GM18519 (cell line): Measurements from ENCODE around the gene TMEM259.

ENCODE experiments used
- ATAC-seq: cut with Tn5 transposase; IDR thresholded peaks from one replicate; pipeline ENCODE4 v1.9.1; 2021; ENCODE audit warnings: mild to moderate bottlenecking, moderate library complexity; ENCODE audit not compliant: unreplicated experiment, low FRiP score

TMEM259 gene

DNA sequence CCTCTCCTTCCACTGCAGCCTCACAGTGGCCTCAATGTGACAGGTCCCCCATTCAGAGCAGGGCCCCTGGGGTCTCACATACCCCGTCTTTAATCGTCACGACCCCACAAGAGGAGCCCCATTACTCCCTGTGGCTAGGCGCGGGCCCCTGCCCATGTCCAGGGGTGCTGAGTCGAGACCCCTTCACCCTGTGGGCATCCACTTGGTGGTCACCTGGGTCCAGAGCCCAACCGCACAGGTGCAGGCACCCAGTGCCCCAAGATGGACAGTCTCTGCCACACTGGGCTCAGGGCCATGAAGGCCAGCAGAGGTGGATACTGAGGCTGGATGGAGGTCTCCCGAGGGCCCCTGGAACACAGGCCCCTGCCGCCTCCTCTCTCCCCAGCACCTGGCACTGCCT, 3.0 kb downstream of the TMEM259 start:
- ATAC-seq = no peak

DNA sequence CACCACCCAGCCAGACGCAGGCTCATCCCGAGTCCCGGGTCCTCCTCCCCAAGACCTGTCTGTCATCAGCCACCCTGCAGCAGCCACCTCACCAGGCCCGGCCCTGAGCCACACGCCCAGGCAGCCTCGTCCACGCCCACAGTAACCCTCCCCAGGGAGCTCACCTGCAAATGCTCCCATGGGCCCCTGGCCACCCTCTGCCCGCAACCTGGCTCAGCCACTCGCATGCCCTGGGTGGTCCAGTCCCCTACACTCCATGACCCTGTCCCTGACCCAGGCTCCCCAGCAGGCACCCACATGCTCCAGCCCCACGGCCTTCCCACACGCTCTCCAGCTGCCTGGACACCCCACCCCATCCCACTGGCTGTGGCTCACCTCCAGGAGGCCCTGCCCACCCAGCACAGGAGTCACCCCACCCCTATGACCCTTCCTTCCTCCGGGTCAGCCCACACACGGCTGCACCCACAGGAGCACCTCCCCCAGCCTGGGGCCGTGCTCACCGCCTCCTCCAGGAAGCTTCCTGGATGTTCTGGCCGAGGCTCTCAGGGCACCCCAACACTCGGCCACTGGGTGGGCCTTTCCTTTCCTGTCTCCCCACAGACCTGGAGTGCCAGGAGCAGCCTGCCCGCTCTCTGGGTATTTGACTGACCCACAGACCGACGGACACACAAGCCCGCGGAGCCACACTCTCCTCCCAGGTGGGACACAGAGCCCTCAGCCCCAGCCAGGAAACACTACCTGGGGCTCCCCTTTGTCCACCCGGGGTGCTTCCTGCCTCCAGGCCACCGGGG, 3.6 kb downstream of the TMEM259 start:
- ATAC-seq = no peak

DNA sequence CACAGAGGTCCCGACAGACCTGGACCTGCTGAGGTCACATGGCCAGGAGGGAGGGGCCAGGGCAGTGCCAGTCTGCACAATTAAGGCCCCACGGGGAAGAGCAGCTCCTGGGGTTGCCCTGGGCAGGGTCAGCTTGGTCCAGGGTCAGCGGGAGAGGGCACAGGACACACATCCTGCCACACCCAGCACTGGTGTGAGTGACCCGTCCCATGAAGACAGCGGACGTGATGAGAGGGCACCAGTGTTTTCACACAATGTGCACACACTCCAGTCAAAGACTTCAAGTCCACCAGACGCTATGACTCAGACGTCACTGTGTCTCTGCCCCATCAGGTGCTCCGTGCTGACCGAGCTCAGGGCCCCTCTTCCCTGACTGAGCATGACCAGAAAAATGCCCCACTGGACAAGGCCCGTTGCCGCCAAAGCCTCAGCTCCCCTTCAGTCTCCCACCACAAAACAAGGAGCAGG, 4.2 kb downstream of the TMEM259 start:
- no peak for ATAC-seq

DNA sequence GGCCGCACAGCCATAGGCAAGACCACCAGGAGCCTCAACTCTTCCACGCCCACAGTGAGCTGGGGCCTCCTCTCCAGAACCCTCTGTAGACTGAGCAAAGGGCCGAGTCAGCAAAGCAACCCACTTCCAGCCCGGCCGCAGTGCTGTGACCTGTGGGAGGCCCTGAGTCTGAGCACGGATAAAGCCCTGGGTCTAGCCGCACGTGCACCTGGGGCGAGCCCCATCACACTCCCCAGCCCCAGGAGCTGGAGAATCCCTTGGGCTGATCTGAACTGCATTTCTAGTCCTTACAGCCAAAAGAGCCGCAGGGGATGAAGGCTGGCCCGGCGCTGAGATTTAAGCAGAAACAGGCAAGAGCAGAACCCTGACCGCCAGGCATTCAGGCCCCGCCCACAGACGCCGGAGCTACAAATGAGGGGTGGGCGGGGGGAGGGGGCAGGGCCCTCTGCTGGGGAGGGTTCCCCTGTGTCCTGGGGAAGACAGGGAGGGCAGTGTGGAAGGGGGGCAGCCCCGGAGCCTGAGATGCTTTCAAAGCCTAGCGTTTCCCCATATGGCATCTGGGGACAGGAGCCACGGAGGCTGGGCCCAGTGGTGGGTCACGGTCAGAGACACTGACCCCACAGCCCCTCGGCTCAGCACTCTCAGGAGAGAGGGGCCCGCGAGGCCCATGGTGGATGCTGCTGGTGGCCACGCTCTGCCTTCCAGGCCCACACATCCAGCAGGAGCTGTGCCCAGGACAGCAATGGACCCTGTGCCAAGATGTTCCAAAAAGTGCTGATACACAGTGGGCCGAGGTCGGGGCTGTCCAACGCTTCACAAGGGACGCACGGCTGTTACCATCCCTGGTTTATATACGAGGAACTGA, 4.9 kb downstream of the TMEM259 start:
- ATAC-seq = no peak

DNA sequence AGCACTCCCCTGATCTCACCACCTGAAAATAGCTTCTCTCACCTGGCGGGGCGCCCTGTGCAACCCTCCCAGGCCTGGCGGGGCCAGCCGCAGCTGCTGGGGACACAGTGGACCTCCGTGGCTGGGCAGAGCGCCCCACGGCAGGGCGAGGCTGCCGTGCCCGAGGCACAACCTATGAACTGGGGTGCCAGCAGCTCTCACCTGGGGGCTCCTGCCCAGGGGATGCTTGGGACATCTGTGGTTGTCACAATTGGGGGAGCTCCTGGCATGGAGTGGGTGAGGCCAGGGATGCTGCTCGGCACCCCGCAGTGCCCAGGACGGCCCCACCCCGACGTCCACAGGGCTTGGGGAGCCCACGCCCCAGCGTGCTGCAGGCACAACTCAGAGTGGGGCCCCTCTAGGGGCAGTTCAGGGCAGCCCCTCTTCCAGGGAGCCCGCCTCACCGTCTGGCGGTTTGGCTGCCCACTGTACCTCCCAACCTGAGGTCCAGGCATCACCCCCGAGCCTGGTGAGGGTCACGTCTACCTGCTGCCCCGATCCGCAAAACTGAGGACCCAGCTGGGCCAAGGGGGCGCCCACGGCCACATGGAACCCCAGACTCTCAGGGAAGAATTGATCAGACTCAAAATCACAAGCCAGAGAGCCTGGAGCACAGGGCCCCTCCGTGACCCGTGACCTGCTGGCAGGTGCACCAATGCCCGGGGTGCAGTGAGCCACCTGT, 5.7 kb downstream of the TMEM259 start:
- no peak for ATAC-seq

DNA sequence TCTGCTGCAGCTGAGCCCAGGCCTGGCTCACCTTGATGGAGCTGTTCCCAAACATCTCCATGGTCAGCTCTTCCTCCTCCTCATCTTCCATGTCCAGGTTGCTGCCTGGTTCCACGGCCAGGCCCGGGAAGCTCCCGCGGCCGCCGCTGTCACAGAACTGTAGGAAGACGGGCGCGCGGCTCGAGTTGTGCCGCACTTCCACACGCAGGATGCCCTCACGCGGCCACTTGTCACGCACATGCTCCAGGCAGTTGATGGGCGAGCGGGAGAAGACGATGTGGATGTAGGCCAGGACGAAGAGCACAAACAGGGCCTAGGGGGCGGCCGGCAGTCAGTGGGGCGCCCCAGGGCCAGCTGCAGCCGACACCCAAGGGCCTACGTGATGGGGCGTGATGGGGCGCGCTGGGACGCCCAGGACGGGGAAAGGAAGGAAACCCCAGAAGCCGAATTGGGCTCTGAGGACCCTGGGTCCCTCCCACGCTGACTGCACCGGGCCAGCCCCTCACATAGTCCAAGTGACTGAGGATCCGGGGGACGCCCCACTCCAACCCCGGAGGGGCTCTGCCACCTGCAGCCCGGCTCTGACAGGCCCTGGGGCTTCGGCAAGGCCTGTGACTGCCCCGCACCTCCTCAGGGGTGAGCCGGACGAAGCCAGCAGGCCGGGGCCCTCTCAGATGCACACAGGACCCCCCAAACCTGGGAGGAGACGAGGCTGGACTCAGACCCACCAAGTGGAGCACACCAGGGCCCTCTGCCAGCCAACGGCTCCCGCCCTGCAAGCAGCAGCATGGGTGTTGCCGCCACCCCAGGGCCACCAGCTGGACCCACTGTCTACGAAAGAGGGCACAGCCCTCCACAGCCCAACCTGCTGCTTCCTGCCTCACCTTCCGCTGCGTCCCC, 6.5 kb downstream of the TMEM259 start:
- no peak for ATAC-seq

DNA sequence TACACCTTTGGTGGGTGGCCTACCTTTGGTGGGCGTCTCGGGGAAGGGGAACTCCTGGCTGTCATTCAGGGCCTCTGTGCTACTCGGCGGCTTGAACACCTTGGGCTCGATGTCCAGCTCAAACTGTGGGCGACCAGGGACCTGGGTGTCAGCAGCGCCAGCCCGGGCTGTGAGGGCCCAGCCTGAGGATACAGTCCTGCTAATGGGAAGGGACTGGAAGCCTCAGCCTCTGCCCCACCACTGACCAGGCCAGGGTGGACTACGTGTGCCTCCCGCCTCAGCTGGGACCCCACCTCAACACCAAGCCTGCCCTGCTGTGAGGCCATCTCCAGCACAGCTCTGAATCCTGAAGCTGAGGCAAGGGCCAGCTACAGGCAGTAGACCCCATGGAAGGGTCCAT, 7.7 kb downstream of the TMEM259 start:
- no peak for ATAC-seq

DNA sequence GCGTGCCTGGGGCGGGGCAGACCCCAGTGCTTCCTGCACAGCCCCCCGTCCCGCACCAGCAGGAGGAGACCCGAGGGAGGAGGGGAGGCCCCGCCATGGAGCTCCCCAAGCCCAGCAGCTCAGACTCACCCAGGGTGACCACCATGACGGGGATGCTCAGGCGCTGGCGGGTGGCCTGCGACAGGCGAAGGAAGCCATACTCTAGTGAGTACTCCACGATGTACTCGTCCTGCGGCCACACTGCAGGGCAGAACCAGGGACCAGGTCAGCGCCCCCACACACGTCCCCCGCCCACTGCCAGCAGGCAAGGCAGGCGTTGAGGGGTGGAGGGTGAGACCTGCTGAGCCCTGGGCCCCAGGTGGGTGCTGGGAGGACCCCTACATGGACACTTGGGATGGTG, 8.6 kb downstream of the TMEM259 start:
- no peak for ATAC-seq

DNA sequence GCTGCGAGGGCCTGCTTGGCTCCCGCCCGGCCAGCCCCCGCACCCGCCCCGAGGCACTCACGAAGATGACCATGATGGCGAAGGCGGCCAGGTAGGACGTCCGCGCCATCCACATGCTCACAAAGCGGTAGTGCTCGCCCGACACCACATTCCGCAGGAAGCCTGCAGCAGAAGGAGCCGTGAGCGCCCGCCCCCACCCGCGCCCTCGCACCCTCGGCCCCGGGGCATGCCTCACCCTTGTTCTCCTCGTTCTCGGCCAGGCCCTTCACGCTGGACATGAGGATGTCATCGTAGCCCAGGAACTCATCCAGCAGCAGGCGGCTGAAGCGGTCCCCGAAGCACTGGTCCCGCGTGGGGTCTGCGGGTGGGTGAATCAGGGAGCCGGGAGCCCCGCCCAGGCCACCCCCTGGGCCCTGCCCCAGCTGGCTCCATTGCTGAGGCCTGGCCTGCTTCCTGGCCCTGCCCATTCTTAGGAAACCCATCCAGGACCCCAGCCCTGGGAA, 9.0 kb downstream of the TMEM259 start:
- ATAC-seq = no peak

DNA sequence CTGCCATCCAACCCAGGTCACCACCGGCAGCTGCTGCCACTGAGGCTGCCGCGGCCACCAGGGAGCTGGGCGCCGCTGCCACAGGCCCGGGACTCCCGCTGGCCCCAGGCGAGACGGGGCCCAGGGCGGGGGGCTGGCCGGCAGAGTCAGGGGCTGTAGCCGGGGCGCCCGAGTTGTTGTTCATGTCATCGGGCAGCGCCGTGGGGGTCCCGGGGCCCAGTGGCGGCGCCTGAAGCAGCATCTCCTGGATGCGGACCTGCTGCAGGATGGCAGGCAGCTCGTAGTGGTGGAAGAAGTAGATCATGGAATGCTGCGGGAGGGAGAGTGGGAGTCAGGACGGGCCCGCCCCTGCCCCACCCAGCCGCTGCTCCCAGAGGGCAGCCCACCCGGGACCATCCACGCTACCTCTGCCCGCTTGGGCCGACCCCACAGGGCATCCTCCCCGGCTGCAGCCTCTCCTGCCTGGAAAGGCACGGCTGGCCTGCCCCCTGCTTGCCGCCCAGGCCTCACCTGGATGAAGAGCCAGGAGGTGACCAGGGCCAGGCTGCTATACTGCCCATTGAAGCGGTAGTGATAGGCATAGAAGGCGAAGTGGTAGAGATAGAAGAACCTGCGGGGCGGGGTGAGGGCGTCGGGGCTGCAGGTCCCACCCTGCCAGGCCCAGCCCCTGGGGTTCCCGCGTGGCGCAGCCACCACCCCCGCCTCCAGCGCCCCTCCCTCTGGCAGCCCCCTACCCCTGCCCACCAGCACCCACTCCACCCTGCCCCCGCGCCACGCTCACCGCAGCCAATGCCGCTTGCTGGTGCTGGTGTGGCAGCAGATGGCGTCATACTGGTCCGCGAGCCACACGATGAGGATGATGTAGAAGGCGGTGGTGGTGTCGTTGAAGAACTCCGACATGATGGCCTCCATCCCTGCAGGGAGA, 10.1 kb downstream of the TMEM259 start:
- no peak for ATAC-seq

DNA sequence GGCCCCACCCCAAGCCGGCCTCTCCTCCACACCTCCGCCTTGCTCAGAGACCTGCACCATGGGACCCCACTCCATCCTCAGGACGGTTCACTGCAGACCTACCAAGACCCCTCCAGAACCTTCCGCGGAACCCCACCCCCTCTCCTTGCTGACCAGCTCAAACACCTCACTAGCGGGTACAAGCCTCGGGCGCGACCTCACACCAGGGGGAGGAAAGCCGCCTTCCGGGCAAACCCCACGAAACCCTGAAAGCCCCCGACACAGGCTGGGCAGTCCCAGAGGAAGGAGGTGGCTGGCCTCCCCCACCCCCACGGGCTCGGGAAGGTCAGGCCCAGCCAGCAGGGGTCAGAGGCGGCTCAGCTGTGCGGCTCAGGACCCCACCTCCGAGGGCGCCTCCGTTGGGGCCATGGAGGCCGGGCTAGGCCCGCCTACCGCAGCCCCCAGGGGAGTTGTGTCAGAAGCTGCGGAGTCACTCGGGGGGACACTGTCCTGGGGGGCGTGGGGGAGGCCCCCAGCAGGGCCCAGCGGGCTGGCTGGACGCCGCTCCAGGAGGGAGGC, 10.9 kb downstream of the TMEM259 start:
- no peak for ATAC-seq

DNA sequence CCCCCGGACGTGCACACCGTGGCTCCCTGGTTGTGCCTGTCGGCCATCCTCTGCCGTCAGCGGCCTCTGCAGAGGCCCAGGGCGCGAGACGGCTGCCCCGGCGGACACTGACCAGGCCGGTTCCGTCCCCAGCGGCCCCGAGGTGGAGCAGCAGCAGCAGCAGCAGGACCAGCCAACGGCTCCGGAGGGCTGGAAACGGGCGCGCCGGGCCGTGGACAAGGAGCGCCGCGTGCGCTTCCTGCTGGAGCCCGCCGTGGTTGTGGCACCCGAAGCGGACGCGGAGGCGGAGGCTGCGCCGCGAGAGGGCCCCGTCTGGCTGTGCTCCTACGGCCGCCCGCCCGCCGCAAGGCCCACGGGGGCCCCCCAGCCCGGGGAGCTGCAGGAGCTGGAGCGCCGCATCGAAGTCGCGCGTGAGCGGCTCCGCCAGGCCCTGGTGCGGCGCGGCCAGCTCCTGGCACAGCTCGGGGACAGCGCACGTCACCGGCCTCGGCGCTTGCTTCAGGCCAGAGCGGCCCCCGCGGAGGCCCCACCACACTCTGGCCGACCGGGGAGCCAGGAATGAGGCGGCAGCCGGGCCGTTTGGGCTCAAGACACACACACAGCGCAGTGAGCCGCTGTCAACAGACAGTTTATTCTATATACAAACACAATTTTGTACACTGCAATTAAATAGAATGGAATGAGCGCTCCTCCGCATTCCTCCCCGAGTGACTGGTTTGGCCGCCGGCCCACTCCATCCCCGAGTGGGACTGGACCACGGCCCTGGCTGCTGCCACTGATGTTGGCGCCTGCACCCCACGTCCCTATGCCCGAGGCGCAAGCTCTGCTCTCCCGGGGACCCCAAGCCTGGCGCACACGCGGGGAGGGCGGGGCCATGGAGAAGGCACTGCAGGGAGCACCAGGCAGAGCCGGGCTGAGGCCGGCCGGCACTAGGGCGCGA, 11.6 kb downstream of the TMEM259 start:
- no peak for ATAC-seq

DNA sequence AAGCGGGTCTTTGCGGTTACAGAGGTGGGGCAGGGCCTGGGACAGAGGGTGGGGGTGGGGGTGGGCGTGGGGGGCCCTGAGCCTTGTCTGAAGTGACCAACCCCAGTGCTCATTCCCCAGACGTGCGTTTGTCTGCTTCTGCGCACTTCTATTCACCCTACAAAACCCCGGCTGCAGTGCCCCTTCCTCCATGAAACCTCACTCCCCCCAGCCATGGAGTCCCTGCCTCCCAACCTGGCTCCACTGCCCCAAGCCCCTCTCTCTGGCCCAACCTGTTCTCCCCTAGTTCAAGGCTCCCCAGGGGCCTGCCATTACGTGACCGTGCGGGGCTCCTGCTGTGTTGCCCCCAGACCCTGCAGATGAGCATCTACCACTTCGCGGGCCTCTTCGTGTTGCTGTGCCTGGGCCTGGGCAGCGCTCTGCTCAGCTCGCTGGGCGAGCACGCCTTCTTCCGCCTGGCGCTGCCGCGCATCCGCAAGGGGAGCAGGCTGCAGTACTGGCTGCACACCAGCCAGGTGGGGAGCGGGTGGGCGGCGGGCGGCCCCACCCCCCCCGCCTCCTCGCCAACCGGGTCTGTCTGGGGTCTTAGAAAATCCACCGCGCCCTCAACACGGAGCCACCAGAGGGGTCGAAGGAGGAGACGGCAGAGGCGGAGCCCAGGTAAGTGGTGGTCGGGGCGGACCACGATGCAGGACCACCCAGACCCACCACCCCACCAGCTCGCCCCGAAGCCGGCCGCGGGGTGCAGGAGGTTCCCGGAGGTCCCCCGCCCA, 12.5 kb downstream of the TMEM259 start:
- ATAC-seq = no peak

DNA sequence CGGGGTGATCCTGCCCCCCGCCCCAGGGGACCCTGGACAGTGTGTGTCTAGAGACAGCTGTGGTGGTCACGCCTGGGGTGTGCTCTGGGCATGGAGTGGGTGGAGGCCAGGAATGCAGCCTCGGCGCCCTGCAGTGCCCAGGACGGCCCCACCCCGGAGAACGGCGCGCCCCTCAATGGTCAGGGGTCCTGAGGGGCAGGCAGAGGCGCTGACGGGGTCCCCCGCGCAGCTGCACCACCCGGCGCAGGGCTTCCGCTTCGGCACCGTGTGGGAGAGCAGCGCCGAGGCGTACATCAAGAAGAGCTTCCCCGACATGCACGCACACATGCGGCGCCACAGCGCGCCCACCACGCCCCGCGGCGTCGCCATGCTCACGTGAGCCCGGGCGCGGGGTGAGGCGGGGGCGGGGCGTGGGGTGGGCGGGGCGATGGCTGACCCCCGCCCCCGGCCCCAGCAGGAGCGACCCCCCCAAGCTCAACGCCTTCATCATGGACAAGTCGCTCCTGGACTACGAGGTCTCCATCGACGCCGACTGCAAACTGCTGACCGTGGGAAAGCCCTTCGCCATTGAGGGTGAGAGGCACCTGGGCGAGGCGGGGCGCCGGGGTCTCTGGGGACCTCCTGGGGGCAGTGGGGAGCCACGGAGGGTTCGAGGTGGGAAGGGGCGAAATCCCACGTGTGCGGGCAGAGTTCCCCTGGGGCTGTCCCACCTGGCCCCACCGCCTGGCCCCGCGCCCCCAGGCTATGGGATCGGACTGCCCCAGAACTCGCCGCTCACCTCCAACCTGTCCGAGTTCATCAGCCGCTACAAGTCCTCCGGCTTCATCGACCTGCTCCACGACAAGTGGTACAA, 13.3 kb downstream of the TMEM259 start:
- ATAC-seq = no peak

DNA sequence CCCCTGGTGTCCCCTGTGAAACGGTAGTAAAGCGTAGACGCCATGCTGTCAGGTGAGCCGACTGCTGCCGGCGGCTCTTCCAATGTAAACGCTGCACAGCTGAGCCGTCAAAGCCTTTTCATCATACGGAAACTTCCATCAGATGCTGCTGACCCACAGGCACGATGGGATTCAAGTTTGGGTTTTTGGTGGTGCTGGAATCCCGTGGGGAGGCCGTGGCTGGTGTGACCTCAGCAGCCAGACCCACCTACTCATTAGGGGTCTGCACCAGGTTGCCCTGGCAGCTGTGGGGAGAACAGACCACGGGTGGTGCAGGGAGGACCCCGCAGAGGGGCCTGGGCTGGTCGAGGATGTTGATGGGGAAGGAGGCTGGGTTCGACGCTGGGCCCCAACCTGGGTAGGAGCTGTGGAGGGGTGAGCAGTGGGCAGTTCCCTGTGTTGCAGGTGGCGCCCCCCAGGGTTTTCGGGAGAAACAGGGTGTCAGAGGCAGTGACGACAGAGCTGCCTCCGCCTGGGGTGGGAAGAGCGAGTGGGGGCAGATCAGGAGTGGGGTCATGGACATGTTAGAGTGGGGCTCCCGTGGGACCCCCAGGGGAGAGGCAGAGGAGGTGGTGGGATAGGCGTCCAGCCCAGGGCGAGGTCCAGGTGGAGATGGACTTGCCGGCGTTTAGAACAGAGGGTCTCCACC, 14.1 kb downstream of the TMEM259 start:
- ATAC-seq = no peak
